NCI-H146 treated with DMSO at 0.1 percent for 48 hours (cell line): ENCODE measurements around the gene SMPD3.
A peak's percentile ranks its signal among the peaks of the same experiment; 100 is the strongest.

Experiments used
- DNase-seq: peaks from one replicate; lab custom pipeline; 2025; ENCODE audit not compliant: unreplicated experiment; lab: John Stamatoyannopoulos, UW

Gene SMPD3

GRCh38 chr16:68436581-68436980 is 11.7 kb downstream of the SMPD3 start:
- DNase-seq, result no peak

- peak; percentile 27 for DNase-seq
Measured at GRCh38 chr16:68434624-68435210, 13.6 kb downstream of the SMPD3 start.

- DNase-seq, result no peak
Measured at GRCh38 chr16:68433316-68433715, 15.0 kb downstream of the SMPD3 start.

- no peak for DNase-seq
Measured at GRCh38 chr16:68432701-68433100, 15.6 kb downstream of the SMPD3 start.

- DNase-seq, result no peak
Measured at GRCh38 chr16:68429076-68429854, 19.0 kb downstream of the SMPD3 start.

GRCh38 chr16:68427649-68428303 is 20.5 kb downstream of the SMPD3 start:
- DNase-seq, result no peak

GRCh38 chr16:68426347-68426652 is 22.0 kb downstream of the SMPD3 start:
- DNase-seq, result peak; percentile 3

- no peak for DNase-seq
Measured at GRCh38 chr16:68425498-68426346, 22.6 kb downstream of the SMPD3 start.

GRCh38 chr16:68423771-68424170 is 24.5 kb downstream of the SMPD3 start:
- no peak for DNase-seq

- no peak for DNase-seq
Measured at GRCh38 chr16:68422396-68422960, 25.8 kb downstream of the SMPD3 start.

GRCh38 chr16:68421076-68421475 is 27.2 kb downstream of the SMPD3 start:
- no peak for DNase-seq

GRCh38 chr16:68420366-68420942 is 27.9 kb downstream of the SMPD3 start:
- DNase-seq, result peak; percentile 90

GRCh38 chr16:68417711-68418301 is 30.5 kb downstream of the SMPD3 start:
- no peak for DNase-seq

- peak; percentile 35 for DNase-seq
Measured at GRCh38 chr16:68416057-68417046, 32.0 kb downstream of the SMPD3 start.

- no peak for DNase-seq
Measured at GRCh38 chr16:68414581-68414980, 33.7 kb downstream of the SMPD3 start.

- no peak for DNase-seq
Measured at GRCh38 chr16:68412061-68412460, 36.2 kb downstream of the SMPD3 start.

GRCh38 chr16:68411086-68411485 is 37.2 kb downstream of the SMPD3 start:
- DNase-seq, result no peak

- no peak for DNase-seq
Measured at GRCh38 chr16:68408967-68409366, 39.3 kb downstream of the SMPD3 start.

GRCh38 chr16:68408428-68408827 is 39.9 kb downstream of the SMPD3 start:
- no peak for DNase-seq
